ENCODE measurements around the gene UNC45B. TPM values are rescaled to one million over a fixed set of nuclear protein-coding genes. Genes with fewer than 3 reads are reported as not detected.

Gene UNC45B
- total and polyA plus RNA-seq, 2 of the 13 experiments (the other 11 are each of a cell fraction or from before 2014, with no cell fraction given), result 0.01 TPM; not detected in 1

- FAIRE-seq (no peak), ATAC-seq (no peak), DNase-seq (ENCODE audit: low spot score) (no peak)
- no peak for TF ChIP-seq ZFAT (CRISPR knock-in tag; conservative IDR thresholded peaks at IDR 0.05)
- no peak for TF ChIP-seq ZKSCAN8 (CRISPR knock-in tag; IDR thresholded peaks at IDR 0.05; ENCODE audit: borderline replicate concordance)
- TF ChIP-seq, protein P1, sequence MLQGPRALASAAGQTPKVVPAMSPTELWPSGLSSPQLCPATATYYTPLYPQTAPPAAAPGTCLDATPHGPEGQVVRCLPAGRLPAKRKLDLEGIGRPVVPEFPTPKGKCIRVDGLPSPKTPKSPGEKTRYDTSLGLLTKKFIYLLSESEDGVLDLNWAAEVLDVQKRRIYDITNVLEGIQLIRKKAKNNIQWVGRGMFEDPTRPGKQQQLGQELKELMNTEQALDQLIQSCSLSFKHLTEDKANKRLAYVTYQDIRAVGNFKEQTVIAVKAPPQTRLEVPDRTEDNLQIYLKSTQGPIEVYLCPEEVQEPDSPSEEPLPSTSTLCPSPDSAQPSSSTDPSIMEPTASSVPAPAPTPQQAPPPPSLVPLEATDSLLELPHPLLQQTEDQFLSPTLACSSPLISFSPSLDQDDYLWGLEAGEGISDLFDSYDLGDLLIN (CRISPR knock-in tag; IDR thresholded peaks at IDR 0.05; ENCODE audit: borderline replicate concordance), result no peak
- no peak for TF ChIP-seq ZNF691 (CRISPR knock-in tag; IDR thresholded peaks at IDR 0.05; ENCODE audit: borderline replicate concordance, low read depth)
- TF ChIP-seq YEATS2 (CRISPR knock-in tag; IDR thresholded peaks at IDR 0.05; ENCODE audit: borderline replicate concordance), result no peak
- no peak for TF ChIP-seq ZNF264 (CRISPR knock-in tag; IDR thresholded peaks at IDR 0.05)
- Histone ChIP-seq H3K4me3 (replicated peaks in 1 of 3; ENCODE audit: insufficient read depth in 1 of 3, low read depth in 2 of 3, low read length in 3 of 3) (no peak overlapping the region), H3K4me2 (ENCODE audit: low read depth, low read length) (no peak overlapping the region), H3K27me3 (ENCODE audit: control insufficient read depth in 1 of 2, insufficient read depth in 2 of 2, low read length in 2 of 2) (no peaks in the 10 kb centered on the region; a peak in 2 of 5 replicates), H3K27ac (ENCODE audit: extremely low read length, insufficient read depth, low read length) (no peak overlapping the region), H3K4me1 (ENCODE audit: insufficient read depth, low read length) (no peaks in the 10 kb centered on the region), H3K36me3 (replicated peaks in 1 of 2; ENCODE audit: control insufficient read depth in 1 of 2, insufficient read depth in 2 of 2, low read length in 2 of 2) (no peaks in the 10 kb centered on the region), H3K79me2 (ENCODE audit: insufficient read depth, low read length) (no peaks in the 10 kb centered on the region), H3K9ac (ENCODE audit: insufficient read depth, low read depth, low read length) (no peak overlapping the region), H2AFZ (ENCODE audit: low read length) (no peak overlapping the region), H4K20me1 (ENCODE audit: insufficient read depth, low read length) (no peaks in the 10 kb centered on the region), H3K9me3 (ENCODE audit: low read length) (no peaks in the 10 kb centered on the region)
- intact Hi-C loops (cut with micrococcal nuclease; ENCODE audit: unreplicated experiment) (no loop called here), in situ Hi-C loops (cut with HindIII; ENCODE audit: extremely low pct_ligation_motif_present, low pct_unique_long_range_greater_than_20kb) (no loop called here)
- ChIA-PET POLR2A (interaction anchor here (0.7 kb wide), 1 partner anchor 80 kb away, joined by 3 read pairs; no protein-coding TSS in a partner anchor), CTCF (ENCODE audit: low intra/inter-chr PET ratio, low total read pairs) (no interaction called here)
- WGBS (ENCODE audit: low lambda C conversion rate), result 50% methylated on average over 2 of the region's 2 CpGs
- no TSS peak for BruUV-seq (replicated peaks)
Measured at GRCh38 chr17:35187481-35187880, 39.9 kb downstream of the UNC45B start.

GRCh38 chr17:35188111-35188510, 40.5 kb downstream of the UNC45B start:
- H3K27ac ChIP-seq (ENCODE audit: extremely low read length, insufficient read depth, low read length), result no peak overlapping the region
- intact Hi-C loops (cut with micrococcal nuclease; ENCODE audit: unreplicated experiment), result no loop called here
- H3K4me3 ChIP-seq (replicated peaks in 1 of 3; ENCODE audit: insufficient read depth in 1 of 3, low read depth in 2 of 3, low read length in 3 of 3), result no peak overlapping the region
- no peaks in the 10 kb centered on the region for H3K79me2 ChIP-seq (ENCODE audit: insufficient read depth, low read length)
- H3K27me3 ChIP-seq (ENCODE audit: control insufficient read depth in 1 of 2, insufficient read depth in 2 of 2, low read length in 2 of 2), result no peaks in the 10 kb centered on the region; a peak in 2 of 5 replicates
- H2AFZ ChIP-seq (ENCODE audit: low read length), result no peak overlapping the region
- H3K9me3 ChIP-seq (ENCODE audit: low read length), result no peaks in the 10 kb centered on the region
- ChIA-PET CTCF (ENCODE audit: low intra/inter-chr PET ratio, low total read pairs) (no interaction called here), POLR2A (interaction anchor here (0.7 kb wide), 1 partner anchor 80 kb away, joined by 3 read pairs; no protein-coding TSS in a partner anchor)
- no peaks in the 10 kb centered on the region for H4K20me1 ChIP-seq (ENCODE audit: insufficient read depth, low read length)
- ATAC-seq, result no peak
- no TSS peak for BruUV-seq (replicated peaks)
- in situ Hi-C loops (cut with HindIII; ENCODE audit: extremely low pct_ligation_motif_present, low pct_unique_long_range_greater_than_20kb), result no loop called here
- no peaks in the 10 kb centered on the region for H3K36me3 ChIP-seq (replicated peaks in 1 of 2; ENCODE audit: control insufficient read depth in 1 of 2, insufficient read depth in 2 of 2, low read length in 2 of 2)
- no peak overlapping the region for H3K4me2 ChIP-seq (ENCODE audit: low read depth, low read length)
- no peak for FAIRE-seq
- no peaks in the 10 kb centered on the region for H3K4me1 ChIP-seq (ENCODE audit: insufficient read depth, low read length)
- no peak for DNase-seq (ENCODE audit: low spot score)
- H3K9ac ChIP-seq (ENCODE audit: insufficient read depth, low read depth, low read length), result no peak overlapping the region
- WGBS (ENCODE audit: low lambda C conversion rate), result 3% methylated on average over 2 of the region's 2 CpGs
- TF ChIP-seq SRY (CRISPR knock-in tag; IDR thresholded peaks at IDR 0.05), result no peak
- TF ChIP-seq CREB1 (IDR thresholded peaks at IDR 0.05), result no peak
- no peak for TF ChIP-seq CREB1 (CRISPR knock-in tag; IDR thresholded peaks at IDR 0.05)
- TF ChIP-seq ZNF292 (CRISPR knock-in tag; IDR thresholded peaks at IDR 0.05; ENCODE audit: borderline replicate concordance, low read depth), result no peak
- no peak for TF ChIP-seq ZNF776 (CRISPR knock-in tag; IDR thresholded peaks at IDR 0.05)
- no peak for TF ChIP-seq CREM (IDR thresholded peaks at IDR 0.05)
- TF ChIP-seq CREM (CRISPR knock-in tag; IDR thresholded peaks at IDR 0.05), result no peak
- no peak for TF ChIP-seq KLF15 (CRISPR knock-in tag; IDR thresholded peaks at IDR 0.05; ENCODE audit: borderline replicate concordance)
- TF ChIP-seq, protein P2, sequence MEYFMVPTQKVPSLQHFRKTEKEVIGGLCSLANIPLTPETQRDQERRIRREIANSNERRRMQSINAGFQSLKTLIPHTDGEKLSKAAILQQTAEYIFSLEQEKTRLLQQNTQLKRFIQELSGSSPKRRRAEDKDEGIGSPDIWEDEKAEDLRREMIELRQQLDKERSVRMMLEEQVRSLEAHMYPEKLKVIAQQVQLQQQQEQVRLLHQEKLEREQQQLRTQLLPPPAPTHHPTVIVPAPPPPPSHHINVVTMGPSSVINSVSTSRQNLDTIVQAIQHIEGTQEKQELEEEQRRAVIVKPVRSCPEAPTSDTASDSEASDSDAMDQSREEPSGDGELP (IDR thresholded peaks at IDR 0.05; ENCODE audit: borderline replicate concordance, low read depth), result no peak
- TF ChIP-seq ZFP91 (CRISPR knock-in tag; IDR thresholded peaks at IDR 0.05; ENCODE audit: borderline replicate concordance), result no peak
